ENCODE results near the gene TEAD2. TPM values are rescaled to one million over a fixed set of nuclear protein-coding genes. Genes with fewer than 3 reads are reported as not detected.

The TEAD2 gene
- total RNA-seq, result 10 to 100 TPM in 6 of 7 donors, 1 to 10 TPM in 1; 8.9 to 24.7 (median 15.8) TPM
- polyA plus RNA-seq, result 1 to 10 TPM; 5.8 to 8.4 (median 5.8) TPM
- long read RNA-seq, donor 1, partial matches to known transcripts, result 18 of 22 reads
- long read RNA-seq, donor 1, other reads (novel, unspliced or antisense), result 0 of 22 reads
- long read RNA-seq, donor 2, partial matches to known transcripts, result 0 of 3 reads
- long read RNA-seq, donor 2, other reads (novel, unspliced or antisense), result 0 of 3 reads

- DNase-seq, result peak; percentile 79
- H3K4me1 ChIP-seq, result peaks cover 6 to 63% (median 41%) of the 10 kb centered on the region in 6 donors
- H3K36me3 ChIP-seq, result peaks cover 0 to 23% (median 0%) of the 10 kb centered on the region in 6 donors
- 1 to 2% (median 1%) methylated on average over 26 to 52 of the region's 52 CpGs for WGBS, 5 donors
- no peaks in the 10 kb centered on the region for H3K9me3 ChIP-seq
- H3K27me3 ChIP-seq (replicated peaks in 1 of 7), result peaks cover 0 to 48% (median 9%) of the 10 kb centered on the region in 7 donors
- TF ChIP-seq, protein P1, sequence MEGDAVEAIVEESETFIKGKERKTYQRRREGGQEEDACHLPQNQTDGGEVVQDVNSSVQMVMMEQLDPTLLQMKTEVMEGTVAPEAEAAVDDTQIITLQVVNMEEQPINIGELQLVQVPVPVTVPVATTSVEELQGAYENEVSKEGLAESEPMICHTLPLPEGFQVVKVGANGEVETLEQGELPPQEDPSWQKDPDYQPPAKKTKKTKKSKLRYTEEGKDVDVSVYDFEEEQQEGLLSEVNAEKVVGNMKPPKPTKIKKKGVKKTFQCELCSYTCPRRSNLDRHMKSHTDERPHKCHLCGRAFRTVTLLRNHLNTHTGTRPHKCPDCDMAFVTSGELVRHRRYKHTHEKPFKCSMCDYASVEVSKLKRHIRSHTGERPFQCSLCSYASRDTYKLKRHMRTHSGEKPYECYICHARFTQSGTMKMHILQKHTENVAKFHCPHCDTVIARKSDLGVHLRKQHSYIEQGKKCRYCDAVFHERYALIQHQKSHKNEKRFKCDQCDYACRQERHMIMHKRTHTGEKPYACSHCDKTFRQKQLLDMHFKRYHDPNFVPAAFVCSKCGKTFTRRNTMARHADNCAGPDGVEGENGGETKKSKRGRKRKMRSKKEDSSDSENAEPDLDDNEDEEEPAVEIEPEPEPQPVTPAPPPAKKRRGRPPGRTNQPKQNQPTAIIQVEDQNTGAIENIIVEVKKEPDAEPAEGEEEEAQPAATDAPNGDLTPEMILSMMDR (IDR thresholded peaks at IDR 0.05 in 8 of 11, conservative IDR thresholded peaks at IDR 0.05 in 3 of 11), result no peak
- no peak for TF ChIP-seq POLR2A (IDR thresholded peaks at IDR 0.05)
- TF ChIP-seq POLR2AphosphoS5 (IDR thresholded peaks at IDR 0.05), result peak; percentile 53 to 82 (median 78)
- H3K4me3 ChIP-seq, result peak within 1 kb of the TSS; percentile 49 to 77 (median 54)
- H3K27ac ChIP-seq, result peak within 1 kb of the TSS; percentile 68 to 91 (median 88)
- intact Hi-C loops (cut with DNase I; ENCODE audit: low total_unique reads), result no loop called here
These were observed at the start of gene TEAD2 for GRCh38 chr19:49362048-49362928. Gene TEAD2, minus strand, starts transcription at chr19:49362416. Its CDS starts 2,341 bp downstream, at chr19:49360075.

DNA sequence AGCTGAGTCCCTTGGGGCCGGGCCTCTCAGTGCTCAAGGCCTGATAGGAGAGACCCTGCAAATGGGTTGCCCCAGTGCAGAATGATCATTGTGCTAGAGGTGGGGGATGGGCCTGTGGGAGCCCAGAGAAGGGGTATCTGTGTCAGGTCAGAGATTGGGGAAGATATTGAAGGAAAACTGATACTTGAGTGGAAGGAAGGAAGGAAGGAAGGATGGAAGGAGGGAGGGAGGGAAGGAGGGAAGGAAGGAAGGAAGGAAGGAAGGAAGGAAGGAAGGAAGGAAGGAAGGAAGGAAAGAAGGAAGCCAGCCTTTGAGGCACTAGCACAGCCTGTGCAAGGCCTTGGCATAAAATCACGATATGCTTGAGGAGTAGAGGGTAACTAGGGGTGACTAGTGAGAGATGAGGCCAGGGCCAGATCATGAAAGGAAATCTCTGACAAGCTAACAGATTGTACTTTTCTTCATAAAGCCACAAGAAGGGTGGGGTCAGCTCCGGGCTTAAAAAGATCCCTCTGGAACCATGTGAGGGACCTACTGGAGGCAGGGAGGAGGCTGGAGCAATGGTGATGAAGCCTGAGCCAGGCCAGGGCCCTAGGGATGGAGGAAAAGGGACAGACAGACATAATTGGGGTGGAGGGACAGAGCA is 49.6 kb upstream of the TEAD2 start:
- intact Hi-C loops (cut with DNase I; ENCODE audit: low total_unique reads), result no loop called here
- Histone ChIP-seq H3K27me3 (replicated peaks in 1 of 7) (peaks cover 0 to 8% (median 0%) of the 10 kb centered on the region in 7 donors), H3K27ac (no peak overlapping the region), H3K36me3 (no peaks in the 10 kb centered on the region), H3K4me3 (no peak overlapping the region), H3K9me3 (no peaks in the 10 kb centered on the region), H3K4me1 (peaks cover 5 to 31% (median 24%) of the 10 kb centered on the region in 6 donors)
- 57 to 79% (median 73%) methylated on average over 3 of the region's 3 CpGs for WGBS, 5 donors
- TF ChIP-seq, protein P1 (IDR thresholded peaks at IDR 0.05 in 8 of 11, conservative IDR thresholded peaks at IDR 0.05 in 3 of 11), result no peak
- no peak for TF ChIP-seq POLR2A (IDR thresholded peaks at IDR 0.05)
- TF ChIP-seq POLR2AphosphoS5 (IDR thresholded peaks at IDR 0.05), result no peak
- peak; percentile 41 for DNase-seq

DNA sequence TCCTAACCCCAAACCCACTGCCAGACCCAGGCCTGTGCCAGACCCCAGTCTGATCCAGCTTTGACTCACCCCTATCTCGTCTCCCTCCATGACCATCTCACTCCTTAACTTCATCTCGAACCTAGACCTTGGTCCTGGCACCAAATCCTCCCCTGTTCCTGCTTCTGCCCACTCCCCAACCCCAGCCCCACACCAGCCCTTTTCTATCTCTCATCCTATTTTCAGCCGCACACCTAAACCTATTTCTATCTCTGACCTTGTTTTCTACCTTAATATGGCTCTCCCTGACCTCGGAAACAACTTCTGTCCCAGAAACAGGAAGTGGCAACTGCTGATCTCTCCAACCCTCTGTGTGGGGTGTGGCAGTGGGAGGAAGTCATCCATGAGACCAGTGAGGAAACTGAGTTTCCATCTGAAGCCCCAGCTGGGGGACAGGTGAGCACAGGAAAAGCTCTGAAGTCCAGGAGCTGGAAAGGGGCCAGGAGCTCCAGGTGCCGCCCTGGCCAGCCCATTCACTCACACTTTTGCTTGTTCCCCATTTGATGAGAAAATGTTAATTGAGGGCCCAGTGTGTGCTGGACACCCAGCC is 47.3 kb upstream of the TEAD2 start:
- H3K9me3 ChIP-seq, result no peaks in the 10 kb centered on the region
- H3K27me3 ChIP-seq (replicated peaks in 1 of 7), result no peaks in the 10 kb centered on the region
- peak overlapping the region in 1 of 8 donors; percentile 1 for H3K4me3 ChIP-seq
- peaks cover 5 to 31% (median 24%) of the 10 kb centered on the region in 6 donors for H3K4me1 ChIP-seq
- intact Hi-C loops (cut with DNase I; ENCODE audit: low total_unique reads), result no loop called here
- peak overlapping the region in 4 of 8 donors; percentile 35 to 65 (median 45) for H3K27ac ChIP-seq
- TF ChIP-seq POLR2AphosphoS5 (IDR thresholded peaks at IDR 0.05) (peak in 1 of 3 donors; percentile 40), POLR2A (IDR thresholded peaks at IDR 0.05) (no peak)
- H3K36me3 ChIP-seq, result no peaks in the 10 kb centered on the region
- WGBS, 5 donors, result 41 to 50% (median 48%) methylated on average over 5 of the region's 5 CpGs
- no peak for DNase-seq

DNA sequence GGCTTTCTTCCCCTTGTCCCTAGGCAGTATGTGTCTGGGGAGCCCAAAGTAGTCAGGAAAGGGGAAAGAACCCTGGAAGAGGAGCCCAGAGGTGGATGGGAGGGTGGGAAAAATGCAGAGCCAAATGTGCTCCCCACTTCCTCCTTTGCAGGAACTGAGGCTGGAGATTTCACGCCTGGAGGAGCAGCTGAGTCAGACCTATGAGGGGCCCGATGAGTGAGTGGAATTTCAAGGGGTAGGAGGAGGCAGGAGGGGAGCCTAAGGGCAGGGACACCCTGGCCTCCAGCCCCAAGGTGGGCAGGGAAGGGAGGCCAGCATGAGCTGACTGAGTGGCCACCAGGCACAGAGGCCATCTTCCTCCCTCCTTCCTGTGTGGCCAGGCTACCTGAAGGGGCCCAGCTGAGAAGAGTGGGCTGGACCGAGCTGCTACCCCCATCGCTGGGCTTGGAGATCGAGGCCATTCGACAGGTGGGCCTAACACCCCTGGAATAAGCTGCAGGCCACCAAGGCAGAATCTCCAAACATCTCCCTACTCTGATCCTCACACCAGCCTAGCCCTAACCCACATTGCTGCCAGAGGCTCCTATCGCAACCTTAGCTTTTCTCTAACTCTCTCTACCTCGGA is 46.7 kb upstream of the TEAD2 start:
- Histone ChIP-seq H3K4me3 (no peak overlapping the region), H3K27me3 (replicated peaks in 1 of 7) (no peaks in the 10 kb centered on the region), H3K4me1 (peaks cover 5 to 34% (median 24%) of the 10 kb centered on the region in 6 donors), H3K27ac (peak overlapping the region in 4 of 8 donors; percentile 35 to 65 (median 45)), H3K36me3 (no peaks in the 10 kb centered on the region), H3K9me3 (no peaks in the 10 kb centered on the region)
- intact Hi-C loops (cut with DNase I; ENCODE audit: low total_unique reads), result no loop called here
- DNase-seq, result no peak
- WGBS, 5 donors, result 73 to 78% (median 77%) methylated on average over 7 to 8 of the region's 8 CpGs
- TF ChIP-seq, protein P1 (IDR thresholded peaks at IDR 0.05 in 8 of 11, conservative IDR thresholded peaks at IDR 0.05 in 3 of 11), result no peak
- TF ChIP-seq POLR2A (IDR thresholded peaks at IDR 0.05), result no peak
- TF ChIP-seq POLR2AphosphoS5 (IDR thresholded peaks at IDR 0.05), result no peak
